ENCODE measurements around the gene PCGF2. TPM values are rescaled to one million over a fixed set of nuclear protein-coding genes. Genes with fewer than 3 reads are reported as not detected.

PCGF2 gene
- total RNA-seq, 2 experiments from 2014 or later, result 12.8 to 47.3 TPM

- BruUV-seq (replicated peaks), result no TSS peak
- Histone ChIP-seq H3K36me3 (ENCODE audit: insufficient read depth, low read length) (peaks cover 43% of the 10 kb centered on the region), H3K4me3 (ENCODE audit: low read depth, low read length, poor library complexity, severe bottlenecking) (no peak overlapping the region), H3K9me3 (ENCODE audit: low read length) (no peaks in the 10 kb centered on the region), H4K20me1 (ENCODE audit: insufficient read depth, low read length) (no peaks in the 10 kb centered on the region), H2AFZ (ENCODE audit: low read length) (no peak overlapping the region), H3K79me2 (ENCODE audit: insufficient read depth, low read depth, low read length) (no peaks in the 10 kb centered on the region), H3K4me1 (ENCODE audit: insufficient read depth, low read length, poor library complexity, severe bottlenecking) (no peaks in the 10 kb centered on the region), H3K27ac (ENCODE audit: low read depth, low read length, poor library complexity, severe bottlenecking) (no peak overlapping the region), H3K4me2 (ENCODE audit: low read length) (no peak overlapping the region), H3K9me2 (ENCODE audit: insufficient read depth, low read length) (no peaks in the 10 kb centered on the region)
- DNase-seq (ENCODE audit: low spot score), result no peak
- intact Hi-C loops (cut with micrococcal nuclease; ENCODE audit: unreplicated experiment), result no loop called here
- ChIA-PET CTCF (ENCODE audit: unreplicated experiment) (no interaction called here), POLR2A (no interaction called here)
- TF ChIP-seq EZH2phosphoT487 (IDR thresholded peaks at IDR 0.05; ENCODE audit: borderline replicate concordance, low read depth, low read length), result no peak
- TF ChIP-seq, protein P1, sequence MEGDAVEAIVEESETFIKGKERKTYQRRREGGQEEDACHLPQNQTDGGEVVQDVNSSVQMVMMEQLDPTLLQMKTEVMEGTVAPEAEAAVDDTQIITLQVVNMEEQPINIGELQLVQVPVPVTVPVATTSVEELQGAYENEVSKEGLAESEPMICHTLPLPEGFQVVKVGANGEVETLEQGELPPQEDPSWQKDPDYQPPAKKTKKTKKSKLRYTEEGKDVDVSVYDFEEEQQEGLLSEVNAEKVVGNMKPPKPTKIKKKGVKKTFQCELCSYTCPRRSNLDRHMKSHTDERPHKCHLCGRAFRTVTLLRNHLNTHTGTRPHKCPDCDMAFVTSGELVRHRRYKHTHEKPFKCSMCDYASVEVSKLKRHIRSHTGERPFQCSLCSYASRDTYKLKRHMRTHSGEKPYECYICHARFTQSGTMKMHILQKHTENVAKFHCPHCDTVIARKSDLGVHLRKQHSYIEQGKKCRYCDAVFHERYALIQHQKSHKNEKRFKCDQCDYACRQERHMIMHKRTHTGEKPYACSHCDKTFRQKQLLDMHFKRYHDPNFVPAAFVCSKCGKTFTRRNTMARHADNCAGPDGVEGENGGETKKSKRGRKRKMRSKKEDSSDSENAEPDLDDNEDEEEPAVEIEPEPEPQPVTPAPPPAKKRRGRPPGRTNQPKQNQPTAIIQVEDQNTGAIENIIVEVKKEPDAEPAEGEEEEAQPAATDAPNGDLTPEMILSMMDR (conservative IDR thresholded peaks at IDR 0.05; ENCODE audit: low read length), result no peak
Observed at GRCh38 chr17:38786372-38786771, 38.2 kb upstream of the PCGF2 start.

- CTCF ChIA-PET (ENCODE audit: unreplicated experiment), result no interaction called here
- Histone ChIP-seq H3K4me1 (ENCODE audit: insufficient read depth, low read length, poor library complexity, severe bottlenecking) (no peaks in the 10 kb centered on the region), H3K9me3 (ENCODE audit: low read length) (no peaks in the 10 kb centered on the region), H2AFZ (ENCODE audit: low read length) (no peak overlapping the region), H3K79me2 (ENCODE audit: insufficient read depth, low read depth, low read length) (no peaks in the 10 kb centered on the region), H3K4me3 (ENCODE audit: low read depth, low read length, poor library complexity, severe bottlenecking) (no peak overlapping the region), H3K4me2 (ENCODE audit: low read length) (no peak overlapping the region), H3K27ac (ENCODE audit: low read depth, low read length, poor library complexity, severe bottlenecking) (no peak overlapping the region), H3K9me2 (ENCODE audit: insufficient read depth, low read length) (no peaks in the 10 kb centered on the region), H4K20me1 (ENCODE audit: insufficient read depth, low read length) (no peaks in the 10 kb centered on the region), H3K36me3 (ENCODE audit: insufficient read depth, low read length) (peaks cover 75% of the 10 kb centered on the region)
- POLR2A ChIA-PET, result no interaction called here
- no peak for DNase-seq (ENCODE audit: low spot score)
- intact Hi-C loops (cut with micrococcal nuclease; ENCODE audit: unreplicated experiment), result no loop called here
- no TSS peak for BruUV-seq (replicated peaks)
- TF ChIP-seq, protein P1 (conservative IDR thresholded peaks at IDR 0.05; ENCODE audit: low read length), result no peak
- no peak for TF ChIP-seq EZH2phosphoT487 (IDR thresholded peaks at IDR 0.05; ENCODE audit: borderline replicate concordance, low read depth, low read length)
Observed at GRCh38 chr17:38783227-38783626, 35.1 kb upstream of the PCGF2 start.

DNA sequence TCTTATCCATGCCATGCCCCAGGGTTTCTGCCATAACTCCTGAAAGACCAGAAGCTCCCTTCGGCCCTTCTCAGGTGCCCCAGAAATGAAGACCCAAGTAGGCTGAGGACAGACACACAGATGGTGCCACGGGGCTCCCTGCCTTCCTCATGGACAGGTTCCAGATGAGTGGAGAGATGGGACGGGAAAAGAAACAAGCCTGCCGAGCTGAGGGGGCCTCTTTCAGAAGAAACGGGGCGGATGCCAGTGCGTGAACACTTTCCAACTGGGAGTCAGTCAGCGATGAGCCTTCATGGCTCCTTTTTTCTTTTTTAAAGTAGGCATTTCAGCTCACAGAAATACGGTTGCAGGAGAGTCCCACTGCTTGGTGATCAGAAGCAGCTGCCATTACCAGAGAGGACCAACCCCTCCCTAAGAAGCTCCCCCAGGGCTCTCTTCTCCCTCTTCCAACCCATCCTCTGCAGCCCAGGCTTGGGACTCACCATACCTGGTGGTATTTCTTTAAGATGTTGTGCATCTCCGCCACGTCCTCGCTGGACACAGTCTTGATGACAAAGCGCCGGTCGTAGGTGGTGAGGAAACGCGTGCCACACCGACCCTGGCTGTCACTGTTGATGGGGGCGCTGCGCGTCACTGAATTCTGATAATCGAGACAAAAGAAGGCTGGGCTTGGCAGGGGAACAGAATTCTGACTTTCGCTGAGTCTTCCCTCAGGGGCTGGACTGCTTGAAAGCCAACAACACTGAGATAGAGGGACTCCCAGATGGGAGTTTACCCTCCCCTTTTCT is 32.0 kb upstream of the PCGF2 start:
- BruUV-seq (replicated peaks), result no TSS peak
- POLR2A ChIA-PET, result no interaction called here
- Histone ChIP-seq H3K27ac (ENCODE audit: low read depth, low read length, poor library complexity, severe bottlenecking) (no peak overlapping the region), H3K36me3 (ENCODE audit: insufficient read depth, low read length) (peaks cover 91% of the 10 kb centered on the region), H2AFZ (ENCODE audit: low read length) (no peak overlapping the region), H4K20me1 (ENCODE audit: insufficient read depth, low read length) (no peaks in the 10 kb centered on the region), H3K4me1 (ENCODE audit: insufficient read depth, low read length, poor library complexity, severe bottlenecking) (no peaks in the 10 kb centered on the region), H3K9me3 (ENCODE audit: low read length) (no peaks in the 10 kb centered on the region), H3K9me2 (ENCODE audit: insufficient read depth, low read length) (no peaks in the 10 kb centered on the region), H3K79me2 (ENCODE audit: insufficient read depth, low read depth, low read length) (no peaks in the 10 kb centered on the region), H3K4me2 (ENCODE audit: low read length) (no peak overlapping the region), H3K4me3 (ENCODE audit: low read depth, low read length, poor library complexity, severe bottlenecking) (no peak overlapping the region)
- intact Hi-C loops (cut with micrococcal nuclease; ENCODE audit: unreplicated experiment), result no loop called here
- DNase-seq (ENCODE audit: low spot score), result no peak
- TF ChIP-seq, protein P1 (conservative IDR thresholded peaks at IDR 0.05; ENCODE audit: low read length), result no peak
- TF ChIP-seq EZH2phosphoT487 (IDR thresholded peaks at IDR 0.05; ENCODE audit: borderline replicate concordance, low read depth, low read length), result no peak
- CTCF ChIA-PET (ENCODE audit: unreplicated experiment), result no interaction called here
